Measurements from ENCODE around the gene SH3GL1. TPM values are rescaled to one million over a fixed set of nuclear protein-coding genes. Genes with fewer than 3 reads are reported as not detected.
"Not testable (repeated sequence)": the region's sequence is repeated elsewhere in the genome, so short reads cannot be mapped to it uniquely, and the experiment has no call there.

SH3GL1 gene
- total RNA-seq, 4 donors from 2014 or later, result 109 to 117 (median 112) TPM

- WGBS, 2 donors, result 91% methylated on average over 8 of the region's 8 CpGs
- TF ChIP-seq POLR2A (IDR thresholded peaks at IDR 0.05), result no peak
- TF ChIP-seq CTCF (IDR thresholded peaks at IDR 0.05), result no peak
- no peak overlapping the region for H3K4me3 ChIP-seq (ENCODE audit: low read depth, poor library complexity, severe bottlenecking)
- intact Hi-C loops (cut with DNase I; ENCODE audit: low total_unique reads), result no loop called here
- no peak for DNase-seq (ENCODE audit: low spot score in 2 of 2)
These were observed 50.2 kb downstream of the SH3GL1 start for GRCh38 chr19:4350111-4350510.

GRCh38 chr19:4349225-4349624 lies 51.1 kb downstream of the SH3GL1 start:
- H3K4me3 ChIP-seq (ENCODE audit: low read depth, poor library complexity, severe bottlenecking); intact Hi-C loops (cut with DNase I; ENCODE audit: low total_unique reads); DNase-seq (ENCODE audit: low spot score in 2 of 2): not testable (repeated sequence)
- WGBS, 2 donors, result 91 to 95% methylated on average over 16 of the region's 16 CpGs

GRCh38 chr19:4347521-4347920 lies 52.8 kb downstream of the SH3GL1 start:
- DNase-seq (ENCODE audit: low spot score in 2 of 2), result no peak
- TF ChIP-seq POLR2A (IDR thresholded peaks at IDR 0.05) (no peak), CTCF (IDR thresholded peaks at IDR 0.05) (no peak)
- H3K4me3 ChIP-seq (ENCODE audit: low read depth, poor library complexity, severe bottlenecking), result no peak overlapping the region
- intact Hi-C loops (cut with DNase I; ENCODE audit: low total_unique reads), result no loop called here
- 76 to 89% methylated on average over 6 of the region's 6 CpGs for WGBS, 2 donors

DNA sequence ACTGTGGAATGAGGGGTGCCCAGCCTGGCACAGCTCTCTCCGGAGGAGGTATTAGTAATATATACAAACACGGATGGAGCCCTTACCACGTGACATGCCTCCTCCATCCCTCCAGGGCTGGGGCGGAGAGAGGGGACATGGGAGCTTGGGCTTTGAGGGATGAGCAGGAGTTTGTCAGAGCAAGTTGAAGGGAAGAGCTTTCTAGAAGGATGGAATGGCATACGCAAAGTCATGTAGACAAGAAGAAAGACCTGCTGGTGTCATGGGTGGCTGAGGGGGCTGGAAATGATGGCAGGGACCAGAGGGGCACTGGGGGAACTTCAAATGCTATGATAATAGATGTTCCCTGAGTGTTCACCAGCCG lies 54.3 kb downstream of the SH3GL1 start:
- TF ChIP-seq POLR2A (IDR thresholded peaks at IDR 0.05), result no peak
- 88 to 94% methylated on average over 6 of the region's 6 CpGs for whole genome bisulfite sequencing, 2 donors
- DNase-seq (ENCODE audit: low spot score in 2 of 2), result no peak
- no peak overlapping the region for H3K4me3 ChIP-seq (ENCODE audit: low read depth, poor library complexity, severe bottlenecking)
- intact Hi-C loops (cut with DNase I; ENCODE audit: low total_unique reads), result no loop called here

DNA sequence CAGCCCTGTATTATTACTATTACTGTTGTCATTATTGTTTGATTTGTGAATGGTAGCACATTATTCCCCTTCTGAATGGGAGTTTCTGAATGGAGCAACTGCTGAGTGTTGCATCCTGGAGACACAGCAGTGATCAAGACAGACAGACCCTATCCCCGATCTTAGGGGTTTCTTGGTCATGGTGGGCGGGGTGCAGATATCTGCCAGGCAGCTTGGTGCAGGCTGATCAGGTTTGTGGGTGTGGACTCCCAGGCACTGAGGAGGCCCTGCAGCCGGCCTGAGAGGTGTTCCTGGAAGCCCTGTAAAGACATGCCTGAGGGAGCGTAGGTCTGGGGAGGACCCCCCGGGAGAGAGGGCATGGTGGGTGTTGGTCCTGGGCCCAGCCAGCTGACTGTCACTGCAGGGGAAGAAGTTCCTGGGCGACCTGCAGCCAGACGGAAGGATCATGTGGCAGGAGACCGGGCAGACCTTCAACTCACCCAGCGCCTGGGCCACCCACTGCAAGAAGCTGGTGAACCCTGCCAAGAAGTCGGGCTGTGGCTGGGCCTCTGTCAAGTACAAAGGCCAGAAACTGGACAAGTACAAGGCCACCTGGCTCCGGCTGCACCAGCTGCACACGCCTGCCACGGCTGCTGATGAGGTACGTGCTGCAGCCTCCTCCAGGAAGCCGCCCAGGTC lies 54.9 kb downstream of the SH3GL1 start:
- H3K4me3 ChIP-seq (ENCODE audit: low read depth, poor library complexity, severe bottlenecking), result no peak overlapping the region
- intact Hi-C loops (cut with DNase I; ENCODE audit: low total_unique reads), result no loop called here
- no peak for DNase-seq (ENCODE audit: low spot score in 2 of 2)
- no peak for TF ChIP-seq POLR2A (IDR thresholded peaks at IDR 0.05)
- no peak for TF ChIP-seq CTCF (IDR thresholded peaks at IDR 0.05)
- WGBS, 2 donors, result 71 to 88% methylated on average over 13 to 14 of the region's 15 CpGs

- DNase-seq (ENCODE audit: low spot score in 2 of 2), result peak; percentile 90 to 98
- 9 to 11% methylated on average over 33 to 41 of the region's 101 CpGs for WGBS, 2 donors
- no peak for TF ChIP-seq POLR2A (IDR thresholded peaks at IDR 0.05)
- no peak for TF ChIP-seq CTCF (IDR thresholded peaks at IDR 0.05)
- intact Hi-C loops (cut with DNase I; ENCODE audit: low total_unique reads), result no loop called here
- H3K4me3 ChIP-seq (ENCODE audit: low read depth, poor library complexity, severe bottlenecking), result peak within 1 kb of the TSS; percentile 64
These were observed 56.7 kb downstream of the SH3GL1 start, which contains the start of gene MPND for GRCh38 chr19:4343370-4344307. TSS of gene MPND (plus strand) at chr19:4343562. CDS start at chr19:4343594, 32 bp downstream.
